ENCODE data around the gene KCNK1.
A peak's percentile ranks its signal among the peaks of the same experiment; 100 is the strongest.

KCNK1 gene

DNA sequence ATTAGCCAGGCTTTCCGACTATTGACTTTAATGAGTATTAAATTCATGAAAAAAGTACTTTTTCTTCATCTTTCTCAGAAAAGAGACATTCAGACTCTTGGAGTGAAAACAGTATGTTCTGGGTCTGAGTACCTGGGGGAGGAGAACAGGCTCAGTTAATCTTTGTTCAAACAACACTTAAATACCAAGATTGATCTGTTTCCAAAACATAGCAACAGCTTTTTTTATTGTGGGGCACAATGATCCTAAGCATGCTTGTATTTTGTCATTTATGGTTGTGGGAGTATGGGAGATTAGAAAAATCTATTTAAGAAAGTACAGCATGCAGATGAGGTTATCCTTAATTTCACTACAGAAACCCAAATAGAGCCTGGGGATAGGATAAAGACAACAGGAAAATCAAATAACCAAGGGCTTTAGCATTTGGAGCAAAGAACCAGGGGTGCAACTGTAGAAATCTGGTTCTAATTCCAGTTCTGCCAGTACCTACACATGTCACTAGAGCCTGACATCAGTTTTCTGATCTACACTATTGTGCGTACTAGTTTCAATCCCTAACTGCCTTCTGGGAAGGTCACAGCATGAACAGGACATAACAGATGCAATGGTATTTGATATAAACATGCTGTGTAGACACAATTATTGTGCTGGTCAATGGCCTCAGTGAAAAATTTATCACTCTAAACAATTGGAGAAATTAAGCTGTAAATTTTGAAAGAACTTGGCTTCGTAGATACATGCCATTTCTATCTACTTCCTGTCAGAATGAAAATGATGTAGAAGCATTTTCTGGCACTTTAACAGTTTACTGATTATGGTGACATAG is 91.2 kb downstream of the KCNK1 start:
- DNase-seq (ENCODE audit: low spot score): no peak

DNA sequence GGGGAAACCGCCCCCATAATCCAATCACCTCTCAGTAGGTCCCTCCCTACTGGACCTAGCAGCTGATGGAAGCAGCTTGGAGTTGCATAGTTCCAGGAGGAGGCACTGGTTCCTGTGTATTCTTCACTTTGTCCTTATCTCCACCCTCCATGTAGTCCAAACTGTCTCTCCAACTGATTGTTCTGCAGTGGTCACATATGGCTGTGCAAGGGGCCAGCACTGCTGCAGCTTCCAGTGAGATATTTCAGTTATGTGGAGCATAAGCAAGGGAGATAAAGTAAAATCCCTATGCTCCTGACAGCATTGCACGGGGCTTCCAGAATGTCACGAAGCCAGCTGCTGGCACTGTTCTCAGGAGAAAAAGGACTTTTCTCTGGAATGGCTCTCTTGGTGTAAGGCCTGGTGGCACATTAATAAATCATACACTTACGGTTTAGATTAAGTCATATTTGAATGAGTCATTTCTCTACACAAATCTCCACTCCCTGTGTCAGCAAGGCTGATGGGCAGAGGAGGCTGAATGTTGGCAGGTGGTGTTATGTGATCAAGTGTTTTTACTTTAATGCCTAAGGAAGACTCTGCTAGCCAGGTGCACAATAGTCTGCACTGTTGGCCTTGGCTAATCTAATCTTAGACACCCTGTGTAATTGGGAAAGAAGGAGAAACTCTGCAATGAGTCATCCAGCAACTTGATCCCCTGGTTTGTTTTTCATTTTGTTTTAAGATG is 93.4 kb downstream of the KCNK1 start:
- no peak for DNase-seq (ENCODE audit: low spot score)

DNA sequence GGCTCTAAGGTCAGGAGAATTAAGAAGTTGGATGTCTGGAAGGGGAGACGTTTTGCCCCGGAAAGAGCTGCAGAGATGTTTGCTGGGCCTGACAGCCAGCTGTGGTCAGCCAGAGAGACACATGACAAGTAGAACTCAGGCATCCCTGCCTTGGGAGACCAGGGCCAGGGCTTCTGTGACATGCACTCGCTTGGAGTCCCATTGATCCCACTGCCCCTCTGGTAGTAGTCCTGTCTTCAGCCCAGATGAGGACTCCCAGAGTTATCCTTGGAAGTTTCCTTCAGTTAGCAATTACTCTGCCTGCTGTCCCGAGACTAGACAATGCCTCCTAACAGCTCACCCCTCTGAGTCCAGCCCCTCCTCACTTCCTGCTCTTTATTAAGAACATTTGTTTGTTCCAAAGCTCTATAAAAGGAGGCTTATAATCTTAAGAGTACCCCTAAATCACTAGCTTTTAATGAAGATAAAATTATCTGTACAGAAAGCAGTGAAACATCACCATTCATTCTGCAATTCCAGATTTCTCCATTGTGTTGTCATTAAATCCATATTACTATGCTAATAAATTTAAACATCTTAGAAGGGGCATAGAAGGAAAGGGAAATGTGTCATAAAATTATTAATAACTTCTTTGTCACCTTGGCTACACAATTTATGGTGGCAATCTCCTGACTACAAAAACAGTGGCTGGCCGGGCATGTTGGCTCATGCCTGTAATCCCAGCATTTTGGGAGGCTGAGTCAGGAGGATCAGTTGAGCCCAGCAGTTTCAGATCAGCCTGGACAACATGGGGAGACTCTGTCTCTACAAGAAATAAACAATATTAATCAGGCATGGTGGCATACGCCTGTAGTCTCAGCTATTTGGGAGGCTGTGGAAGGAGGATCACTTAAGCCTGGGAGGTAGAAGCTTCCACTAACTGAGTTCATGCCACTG is 94.2 kb downstream of the KCNK1 start:
- no peak for DNase-seq (ENCODE audit: low spot score)

DNA sequence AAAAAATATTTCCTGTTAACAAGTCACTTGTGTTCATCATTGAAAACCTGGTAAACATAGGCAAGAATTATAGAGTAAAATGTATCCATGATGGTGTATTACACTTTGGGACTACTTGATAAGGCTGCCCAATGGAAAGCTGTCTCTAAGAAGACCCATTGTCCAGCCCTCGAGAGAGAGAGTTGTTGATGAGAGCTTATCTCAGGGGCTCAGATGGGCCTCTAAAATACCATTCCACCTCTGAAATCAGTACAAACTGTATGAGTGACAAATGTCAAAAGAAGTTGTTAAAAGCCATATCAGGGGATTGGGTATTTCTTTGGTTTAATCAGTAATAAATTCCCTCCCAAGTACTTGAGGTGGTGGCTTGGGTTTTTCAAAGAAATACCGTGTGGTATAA is 96.1 kb downstream of the KCNK1 start:
- no peak for DNase-seq (ENCODE audit: low spot score)

DNA sequence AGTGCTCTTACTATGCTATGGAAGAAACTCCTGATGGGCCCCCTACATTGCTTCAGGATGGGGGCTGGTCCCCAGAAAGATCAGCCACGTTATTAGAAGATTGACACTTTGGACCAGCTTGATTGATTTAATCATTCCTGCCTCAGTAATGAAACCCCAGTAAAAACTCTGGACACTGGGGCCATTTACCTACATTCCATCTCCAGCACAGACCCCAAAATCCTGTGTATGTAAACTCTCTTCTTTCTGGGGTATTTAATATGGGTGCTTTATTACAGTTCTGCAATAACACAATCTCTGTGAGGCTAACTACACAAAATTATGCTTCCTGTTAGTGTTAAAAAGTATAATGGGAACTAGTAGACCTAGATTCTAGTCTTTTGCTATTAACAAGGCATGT is 96.6 kb downstream of the KCNK1 start:
- no peak for DNase-seq (ENCODE audit: low spot score)

DNA sequence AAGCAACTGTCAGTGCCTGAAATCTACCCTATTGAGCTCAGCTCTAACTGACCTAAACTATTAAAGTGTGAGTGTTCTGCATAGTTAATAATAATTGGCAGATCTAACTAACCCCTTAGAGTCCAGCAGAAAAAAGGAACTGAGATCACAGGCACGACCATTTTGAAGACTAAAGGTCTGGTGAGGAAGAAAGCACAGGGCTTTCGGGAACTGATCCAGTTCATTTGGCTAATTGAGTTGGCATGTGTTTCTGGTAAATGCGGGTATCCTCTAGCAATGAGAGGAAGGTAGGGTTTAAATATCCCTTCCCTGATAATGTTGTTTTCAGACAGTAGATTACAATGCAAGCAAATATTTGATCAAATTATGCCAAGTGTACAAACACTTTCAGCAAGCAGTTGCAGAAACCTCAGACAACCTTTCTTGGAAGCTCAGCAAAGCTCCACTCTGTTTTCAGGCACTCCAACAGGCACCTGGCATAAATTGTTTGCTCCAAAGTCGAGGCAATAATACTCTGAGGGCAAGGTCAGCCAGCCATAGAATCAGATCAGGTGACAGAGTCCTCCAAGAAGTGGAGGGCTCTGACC is 100.8 kb downstream of the KCNK1 start:
- no peak for DNase-seq (ENCODE audit: low spot score)

DNA sequence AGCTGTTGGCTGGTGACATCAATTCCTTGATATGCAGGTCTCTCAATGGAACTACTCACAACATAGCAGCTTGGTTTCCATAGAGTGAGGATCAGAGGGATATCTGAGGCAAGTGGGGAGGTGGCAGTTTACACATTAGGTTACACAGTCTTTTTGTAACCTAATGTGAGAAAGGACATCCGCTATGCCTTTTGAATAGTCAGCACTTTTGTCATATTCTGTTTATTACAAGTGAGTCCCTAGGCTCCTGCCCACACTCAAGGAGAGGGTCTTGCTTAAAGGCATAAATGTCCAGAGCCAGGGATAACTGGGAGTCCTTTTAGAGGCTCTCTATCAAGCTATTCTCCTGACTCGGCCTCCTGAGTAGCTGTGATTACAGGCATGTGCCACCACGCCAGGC is 104.2 kb downstream of the KCNK1 start:
- DNase-seq (ENCODE audit: low spot score): no peak

DNA sequence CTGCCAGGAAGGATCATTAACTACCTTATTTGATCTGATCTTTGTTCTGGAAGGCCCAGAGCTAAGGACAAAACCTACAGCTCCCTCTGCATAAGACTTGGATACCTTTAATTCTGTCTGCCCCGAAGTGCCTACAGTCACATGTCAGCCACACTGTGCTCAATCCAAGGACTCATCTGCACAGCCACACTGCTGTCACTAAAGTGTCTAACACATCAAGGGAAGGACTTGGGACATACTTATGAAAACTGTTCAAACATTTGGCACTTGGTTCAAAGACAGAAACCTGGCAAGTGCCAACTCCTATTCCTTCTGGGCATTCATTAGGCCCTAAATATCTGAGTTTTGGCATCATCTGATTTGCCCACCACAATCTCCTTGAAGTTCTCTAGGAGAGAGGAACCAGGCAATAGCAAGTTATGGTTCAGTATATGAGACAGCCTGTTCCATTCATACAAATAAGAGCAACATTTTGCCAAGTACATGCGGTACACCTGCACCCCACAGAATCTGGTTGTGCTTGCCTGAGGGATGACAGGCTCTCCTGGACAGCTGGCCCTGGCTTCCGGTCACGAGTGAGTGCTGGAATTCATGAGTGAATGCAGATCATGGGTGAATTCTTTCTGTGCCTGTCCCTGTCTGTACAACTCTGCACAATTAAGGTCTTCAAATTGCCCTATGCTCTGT is 105.9 kb downstream of the KCNK1 start:
- no peak for DNase-seq (ENCODE audit: low spot score)

DNA sequence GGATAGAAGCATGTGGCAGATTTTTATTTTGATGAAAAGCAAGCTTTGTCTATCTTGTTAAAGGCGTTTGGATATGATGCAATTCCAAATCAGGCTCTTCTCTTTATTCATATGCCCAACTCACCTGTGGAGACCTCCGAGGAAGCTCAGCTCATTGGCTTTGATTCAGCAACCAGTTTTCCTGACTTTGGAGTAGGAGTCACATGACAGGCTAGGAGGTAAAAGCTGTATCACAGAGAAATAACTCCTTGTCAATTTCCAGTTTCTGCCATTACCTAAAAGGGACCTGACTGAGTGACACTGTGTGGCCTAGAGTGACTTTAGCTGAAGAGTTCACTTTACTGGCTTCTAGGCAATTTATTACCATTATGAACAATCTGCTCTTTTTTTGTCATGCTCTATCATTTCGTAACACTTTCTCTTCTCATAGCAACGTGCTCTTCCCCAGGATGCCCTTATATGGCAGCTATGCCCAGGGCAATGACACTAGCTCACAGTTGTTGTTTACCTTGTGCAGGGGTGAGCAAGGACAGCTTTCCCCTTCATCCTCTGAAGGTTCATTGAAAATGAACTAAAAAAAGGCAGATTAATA is 107.2 kb downstream of the KCNK1 start:
- DNase-seq (ENCODE audit: low spot score): peak; percentile 39

Data from activated CD4-positive, alpha-beta T cell treated with anti-CD3 and anti-CD28 coated beads, Interleukin-2, Interleukin-4, amounts not matched to agents 100 ng/mL and 50 ng/mL, durations not matched to agents 16 hours and 8 hours (primary cell).